ENCODE data around the gene CAPN6. TPM values are rescaled to one million over a fixed set of nuclear protein-coding genes. Genes with fewer than 3 reads are reported as not detected.

Gene CAPN6
- total RNA-seq (24.4 and 25.8 TPM in 2 replicates), polyA plus RNA-seq (22.2 and 22.9 TPM in 2 replicates)

GRCh38 chrX:111270339-111270738 is at the start of gene CAPN6:
TSS of gene CAPN6 (minus strand) at chrX:111270483. CDS start at chrX:111263936, 6,547 bp downstream.
- WGBS (ENCODE audit: low lambda C conversion rate, missing lambda C conversion rate): 25% methylated on average over 8 of the region's 8 CpGs
- no peaks in the 10 kb centered on the region for H3K79me2 ChIP-seq
- H3K27me3 ChIP-seq: no peaks in the 10 kb centered on the region
- no peaks in the 10 kb centered on the region for H4K20me1 ChIP-seq (ENCODE audit: insufficient read depth, poor library complexity, severe bottlenecking)
- no peaks in the 10 kb centered on the region for H3K9me2 ChIP-seq (replicated peaks; ENCODE audit: insufficient read depth)
- TF ChIP-seq EZH2 (IDR thresholded peaks at IDR 0.05; ENCODE audit: borderline replicate concordance) (no peak), CTCF (IDR thresholded peaks at IDR 0.05; ENCODE audit: poor library complexity) (no peak), EZH2phosphoT487 (IDR thresholded peaks at IDR 0.05; ENCODE audit: low read depth, severe bottlenecking, unreplicated experiment) (no peak)
- H3K27ac ChIP-seq: peak within 1 kb of the TSS; percentile 18
- H2AFZ ChIP-seq: peak within 1 kb of the TSS; percentile 47
- no peaks in the 10 kb centered on the region for H3K4me1 ChIP-seq (ENCODE audit: insufficient read depth)
- H3K36me3 ChIP-seq (replicated peaks; ENCODE audit: insufficient read depth, low read depth): no peaks in the 10 kb centered on the region
- H3K4me3 ChIP-seq: peak within 1 kb of the TSS; percentile 4
- H3K4me2 ChIP-seq: peak within 1 kb of the TSS; percentile 70
- H3K9me3 ChIP-seq (ENCODE audit: low read depth): no peaks in the 10 kb centered on the region
- DNase-seq (ENCODE audit: low spot score): peak; percentile 78

- no peaks in the 10 kb centered on the region for H3K9me2 ChIP-seq (replicated peaks; ENCODE audit: insufficient read depth)
- H3K4me1 ChIP-seq (ENCODE audit: insufficient read depth): no peaks in the 10 kb centered on the region
- no peaks in the 10 kb centered on the region for H4K20me1 ChIP-seq (ENCODE audit: insufficient read depth, poor library complexity, severe bottlenecking)
- DNase-seq (ENCODE audit: low spot score): no peak
- TF ChIP-seq EZH2phosphoT487 (IDR thresholded peaks at IDR 0.05; ENCODE audit: low read depth, severe bottlenecking, unreplicated experiment): no peak
- no peak for TF ChIP-seq CTCF (IDR thresholded peaks at IDR 0.05; ENCODE audit: poor library complexity)
- TF ChIP-seq EZH2 (IDR thresholded peaks at IDR 0.05; ENCODE audit: borderline replicate concordance): no peak
- H3K36me3 ChIP-seq (replicated peaks; ENCODE audit: insufficient read depth, low read depth): no peaks in the 10 kb centered on the region
- 44% methylated on average over 4 of the region's 4 CpGs for WGBS (ENCODE audit: low lambda C conversion rate, missing lambda C conversion rate)
- no peak overlapping the region for H3K27ac ChIP-seq
- peaks cover 3% of the 10 kb centered on the region for H3K27me3 ChIP-seq
- no peak overlapping the region for H3K4me2 ChIP-seq
- H3K79me2 ChIP-seq: no peaks in the 10 kb centered on the region
- H3K4me3 ChIP-seq: no peak overlapping the region
- H3K9me3 ChIP-seq (ENCODE audit: low read depth): no peaks in the 10 kb centered on the region
- H2AFZ ChIP-seq: no peak overlapping the region
Measured at GRCh38 chrX:111319451-111319850, 49.2 kb upstream of the CAPN6 start.

- Histone ChIP-seq H3K27ac (no peak overlapping the region), H3K27me3 (peaks cover 3% of the 10 kb centered on the region), H4K20me1 (ENCODE audit: insufficient read depth, poor library complexity, severe bottlenecking) (no peaks in the 10 kb centered on the region), H3K4me2 (no peak overlapping the region), H3K36me3 (replicated peaks; ENCODE audit: insufficient read depth, low read depth) (no peaks in the 10 kb centered on the region), H3K4me1 (ENCODE audit: insufficient read depth) (no peaks in the 10 kb centered on the region), H3K4me3 (no peak overlapping the region), H2AFZ (no peak overlapping the region), H3K79me2 (no peaks in the 10 kb centered on the region), H3K9me3 (ENCODE audit: low read depth) (no peaks in the 10 kb centered on the region), H3K9me2 (replicated peaks; ENCODE audit: insufficient read depth) (no peaks in the 10 kb centered on the region)
- TF ChIP-seq CTCF (IDR thresholded peaks at IDR 0.05; ENCODE audit: poor library complexity): no peak
- no peak for TF ChIP-seq EZH2phosphoT487 (IDR thresholded peaks at IDR 0.05; ENCODE audit: low read depth, severe bottlenecking, unreplicated experiment)
- TF ChIP-seq EZH2 (IDR thresholded peaks at IDR 0.05; ENCODE audit: borderline replicate concordance): no peak
- DNase-seq (ENCODE audit: low spot score): no peak
Measured at GRCh38 chrX:111318901-111319300, 48.6 kb upstream of the CAPN6 start.

GRCh38 chrX:111309083-111309482 is 38.8 kb upstream of the CAPN6 start:
- TF ChIP-seq CTCF (IDR thresholded peaks at IDR 0.05; ENCODE audit: poor library complexity) (no peak), EZH2 (IDR thresholded peaks at IDR 0.05; ENCODE audit: borderline replicate concordance) (no peak), EZH2phosphoT487 (IDR thresholded peaks at IDR 0.05; ENCODE audit: low read depth, severe bottlenecking, unreplicated experiment) (no peak)
- no peaks in the 10 kb centered on the region for H3K9me3 ChIP-seq (ENCODE audit: low read depth)

More at GRCh38 chrX:111309083-111309482, 38.8 kb upstream of the CAPN6 start:
- Histone ChIP-seq H3K27ac (no peak overlapping the region), H3K4me1 (ENCODE audit: insufficient read depth) (no peaks in the 10 kb centered on the region), H3K79me2 (no peaks in the 10 kb centered on the region), H3K9me2 (replicated peaks; ENCODE audit: insufficient read depth) (no peaks in the 10 kb centered on the region), H4K20me1 (ENCODE audit: insufficient read depth, poor library complexity, severe bottlenecking) (no peaks in the 10 kb centered on the region), H2AFZ (no peak overlapping the region), H3K36me3 (replicated peaks; ENCODE audit: insufficient read depth, low read depth) (no peaks in the 10 kb centered on the region), H3K4me3 (no peak overlapping the region), H3K4me2 (no peak overlapping the region), H3K27me3 (no peaks in the 10 kb centered on the region)
- DNase-seq (ENCODE audit: low spot score): no peak
- WGBS (ENCODE audit: low lambda C conversion rate, missing lambda C conversion rate): 88% methylated on average over 2 of the region's 2 CpGs
